ENCODE data around the gene UGT3A1. TPM values are rescaled to one million over a fixed set of nuclear protein-coding genes. Genes with fewer than 3 reads are reported as not detected.

Gene UGT3A1
- total and polyA plus RNA-seq, 2 donors (not counting 3 experiments of a cell fraction or from before 2014, with no cell fraction given): not detected

GRCh38 chr5:36029914-36030313 is 38.7 kb upstream of the UGT3A1 start:
- H3K4me3 ChIP-seq (replicated peaks in 1 of 3; ENCODE audit: insufficient read depth in 1 of 3, low read depth in 1 of 3, low read length in 3 of 3): no peak overlapping the region

More at GRCh38 chr5:36029914-36030313, 38.7 kb upstream of the UGT3A1 start:
- TF ChIP-seq POLR2A (IDR thresholded peaks at IDR 0.05; ENCODE audit: low read depth, low read length): no peak
- TF ChIP-seq POLR2AphosphoS5 (IDR thresholded peaks at IDR 0.05; ENCODE audit: insufficient read depth, low read depth, low read length): no peak
- TF ChIP-seq MYC (IDR thresholded peaks at IDR 0.05; ENCODE audit: low read depth, low read length): no peak
- TF ChIP-seq CTCF (IDR thresholded peaks at IDR 0.05; ENCODE audit: extremely low read depth in 1 of 2, insufficient read depth in 1 of 2, low read depth in 1 of 2, low read length in 2 of 2): no peak
- no peak for TF ChIP-seq MAX (IDR thresholded peaks at IDR 0.05; ENCODE audit: insufficient read depth, insufficient read length)
- TF ChIP-seq EZH2 (IDR thresholded peaks at IDR 0.05; ENCODE audit: borderline replicate concordance, low read depth, low read length, severe bottlenecking): no peak
- Histone ChIP-seq H3K4me1 (ENCODE audit: control insufficient read depth, extremely low read depth, insufficient read depth, low read length) (no peaks in the 10 kb centered on the region), H3K27ac (ENCODE audit: insufficient read depth, low read depth, low read length) (no peak overlapping the region), H3K27me3 (ENCODE audit: control insufficient read depth in 2 of 2, insufficient read depth in 2 of 2, low read length in 2 of 2) (no peaks in the 10 kb centered on the region), H2AFZ (ENCODE audit: low read depth, low read length) (no peak overlapping the region), H4K20me1 (replicated peaks; ENCODE audit: control insufficient read depth, extremely low read depth, insufficient read depth, low read length) (no peaks in the 10 kb centered on the region), H3K9me1 (replicated peaks; ENCODE audit: control insufficient read depth, extremely low read depth, insufficient read depth, low read length) (no peaks in the 10 kb centered on the region), H3K9me3 (replicated peaks; ENCODE audit: control insufficient read depth, insufficient read depth, low read length) (no peaks in the 10 kb centered on the region), H3K36me3 (ENCODE audit: control insufficient read depth in 2 of 2, extremely low read depth in 1 of 2, insufficient read depth in 2 of 2, low read length in 2 of 2) (no peaks in the 10 kb centered on the region), H3K79me2 (ENCODE audit: control insufficient read depth, insufficient read depth, low read length) (no peaks in the 10 kb centered on the region), H3K9ac (replicated peaks; ENCODE audit: extremely low read depth, insufficient read depth, low read length) (no peak overlapping the region), H3K4me2 (ENCODE audit: insufficient read depth, low read length) (no peak overlapping the region)
- DNase-seq (ENCODE audit: low read depth, low spot score): no peak
- no peak for FAIRE-seq
- CTCF ChIA-PET: no interaction called here
- POLR2A ChIA-PET: no interaction called here
- intact Hi-C loops (cut with micrococcal nuclease): no loop called here
- BruUV-seq (replicated peaks): no TSS peak
- dilution Hi-C loops (cut with MboI; ENCODE audit: extremely low pct_ligation_motif_present, low sequenced_read_pairs): no loop called here

Data from endothelial cell of umbilical vein (primary cell).